ENCODE data around the gene PHF21A. TPM values are rescaled to one million over a fixed set of nuclear protein-coding genes. Genes with fewer than 3 reads are reported as not detected.

Gene PHF21A
- total RNA-seq, 4 donors from 2014 or later, result 11.2 to 22.3 (median 15.9) TPM

DNA sequence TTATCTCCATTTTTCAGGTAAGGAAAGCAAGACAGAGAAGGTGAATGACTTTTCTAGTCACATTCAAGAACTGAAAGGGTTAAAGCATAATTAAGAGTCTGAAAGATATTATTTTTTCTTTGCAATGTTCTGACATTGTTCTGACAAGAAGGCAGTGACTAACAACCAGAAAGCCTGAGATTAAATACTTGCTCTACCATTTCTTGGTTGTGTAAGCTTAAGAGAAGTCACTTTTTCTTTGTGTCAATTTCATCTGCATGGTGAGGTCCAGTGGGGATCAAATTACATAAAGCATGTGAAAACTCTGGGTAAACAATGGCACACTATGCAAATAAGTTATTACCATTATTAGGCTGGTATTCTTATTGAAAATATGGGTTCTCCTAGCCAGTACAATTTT, 73.7 kb downstream of the PHF21A start:
- peak overlapping the region in 3 of 4 donors; percentile 18 to 55 (median 35) for H3K27ac ChIP-seq
- DNase-seq, result no peak
- no peaks in the 10 kb centered on the region for H3K36me3 ChIP-seq
- peaks cover 16 to 67% (median 29%) of the 10 kb centered on the region in 3 donors for H3K4me1 ChIP-seq
- TF ChIP-seq, protein P1, sequence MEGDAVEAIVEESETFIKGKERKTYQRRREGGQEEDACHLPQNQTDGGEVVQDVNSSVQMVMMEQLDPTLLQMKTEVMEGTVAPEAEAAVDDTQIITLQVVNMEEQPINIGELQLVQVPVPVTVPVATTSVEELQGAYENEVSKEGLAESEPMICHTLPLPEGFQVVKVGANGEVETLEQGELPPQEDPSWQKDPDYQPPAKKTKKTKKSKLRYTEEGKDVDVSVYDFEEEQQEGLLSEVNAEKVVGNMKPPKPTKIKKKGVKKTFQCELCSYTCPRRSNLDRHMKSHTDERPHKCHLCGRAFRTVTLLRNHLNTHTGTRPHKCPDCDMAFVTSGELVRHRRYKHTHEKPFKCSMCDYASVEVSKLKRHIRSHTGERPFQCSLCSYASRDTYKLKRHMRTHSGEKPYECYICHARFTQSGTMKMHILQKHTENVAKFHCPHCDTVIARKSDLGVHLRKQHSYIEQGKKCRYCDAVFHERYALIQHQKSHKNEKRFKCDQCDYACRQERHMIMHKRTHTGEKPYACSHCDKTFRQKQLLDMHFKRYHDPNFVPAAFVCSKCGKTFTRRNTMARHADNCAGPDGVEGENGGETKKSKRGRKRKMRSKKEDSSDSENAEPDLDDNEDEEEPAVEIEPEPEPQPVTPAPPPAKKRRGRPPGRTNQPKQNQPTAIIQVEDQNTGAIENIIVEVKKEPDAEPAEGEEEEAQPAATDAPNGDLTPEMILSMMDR (IDR thresholded peaks at IDR 0.05), result no peak
- TF ChIP-seq POLR2A (IDR thresholded peaks at IDR 0.05), result no peak
- H3K9me3 ChIP-seq, result no peaks in the 10 kb centered on the region
- intact Hi-C loops (cut with DNase I), result no loop called here
- H3K27me3 ChIP-seq, result no peaks in the 10 kb centered on the region
- H3K4me3 ChIP-seq, result no peak overlapping the region

DNA sequence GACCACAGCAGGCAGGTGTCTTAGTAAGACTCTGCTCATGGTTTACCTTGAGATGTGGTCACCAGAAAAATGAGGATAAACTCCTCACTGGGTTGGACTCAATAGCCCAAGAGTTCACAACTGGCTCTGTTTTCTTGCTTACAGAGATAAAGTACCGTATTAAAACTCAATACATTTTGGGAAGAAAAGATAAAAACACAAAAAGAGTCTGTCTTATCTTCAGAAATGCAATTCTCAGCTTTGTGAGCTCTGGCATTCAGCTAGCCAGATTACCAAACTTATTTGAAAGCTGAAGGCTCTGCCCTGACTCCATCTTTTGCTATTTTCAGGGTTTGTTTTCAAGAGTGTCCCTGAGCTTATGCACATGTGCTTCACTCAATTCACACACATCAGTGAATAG, 75.4 kb downstream of the PHF21A start:
- intact Hi-C loops (cut with DNase I), result no loop called here
- WGBS, 2 donors, result 88 to 100% methylated on average over 1 of the region's 1 CpG

DNA sequence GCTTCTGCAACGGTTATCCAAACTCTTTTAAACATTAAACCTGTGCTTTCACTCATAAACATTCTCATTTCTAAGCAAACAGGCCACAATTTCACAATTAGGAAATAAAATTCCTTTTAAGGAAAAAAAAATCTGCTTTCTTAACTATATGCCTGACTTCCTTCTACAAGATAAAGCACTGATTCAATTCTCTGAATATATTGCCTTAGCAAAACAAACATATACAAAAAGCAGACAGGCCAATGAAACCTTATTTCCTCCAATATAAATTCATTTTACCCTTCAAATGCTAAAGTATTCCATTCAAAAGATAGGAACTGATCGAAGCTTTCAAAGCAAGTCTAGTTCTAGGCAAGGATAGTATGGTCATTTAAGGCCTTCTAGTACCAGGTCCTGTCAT, 76.7 kb downstream of the PHF21A start:
- Histone ChIP-seq H3K4me3 (no peak overlapping the region), H3K27ac (no peak overlapping the region), H3K27me3 (no peaks in the 10 kb centered on the region), H3K36me3 (no peaks in the 10 kb centered on the region), H3K4me1 (peaks cover 8 to 61% (median 27%) of the 10 kb centered on the region in 3 donors), H3K9me3 (no peaks in the 10 kb centered on the region)
- no peak for DNase-seq
- TF ChIP-seq, protein P1 (IDR thresholded peaks at IDR 0.05), result no peak
- 79 to 86% methylated on average over 2 of the region's 2 CpGs for whole genome bisulfite sequencing, 2 donors
- intact Hi-C loops (cut with DNase I), result no loop called here

More for the DNA sequence above, 75.4 kb downstream of the PHF21A start:
- Histone ChIP-seq H3K9me3 (no peaks in the 10 kb centered on the region), H3K27me3 (no peaks in the 10 kb centered on the region), H3K36me3 (no peaks in the 10 kb centered on the region), H3K27ac (no peak overlapping the region), H3K4me1 (peaks cover 16 to 61% (median 27%) of the 10 kb centered on the region in 3 donors), H3K4me3 (no peak overlapping the region)
- DNase-seq, result no peak
- no peak for TF ChIP-seq POLR2A (IDR thresholded peaks at IDR 0.05)
- TF ChIP-seq, protein P1 (IDR thresholded peaks at IDR 0.05), result no peak

DNA sequence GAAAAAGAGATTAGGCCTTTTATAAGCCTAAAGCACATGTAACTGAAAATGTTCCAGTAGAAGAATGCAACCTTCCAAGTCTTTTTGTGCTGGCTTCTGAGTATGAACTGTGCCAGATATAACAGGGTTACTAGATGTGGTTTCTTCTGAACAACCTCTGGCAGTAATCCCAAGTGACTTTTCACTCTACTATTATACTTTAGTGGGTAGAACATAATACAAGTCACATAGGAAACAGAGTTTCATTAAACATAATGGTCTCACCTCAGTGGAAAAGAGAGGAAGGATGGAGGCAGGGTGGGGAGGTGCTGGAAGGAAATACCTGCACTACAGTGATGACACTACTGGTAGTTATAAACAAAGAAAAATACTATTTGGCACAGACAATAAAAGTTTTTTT, 81.3 kb downstream of the PHF21A start:
- peaks cover 0 to 27% (median 13%) of the 10 kb centered on the region in 3 donors for H3K4me1 ChIP-seq
- H3K36me3 ChIP-seq, result no peaks in the 10 kb centered on the region
- DNase-seq, result no peak
- H3K4me3 ChIP-seq, result no peak overlapping the region
- no peaks in the 10 kb centered on the region for H3K9me3 ChIP-seq
- intact Hi-C loops (cut with DNase I), result no loop called here
- TF ChIP-seq, protein P1 (IDR thresholded peaks at IDR 0.05), result no peak
- TF ChIP-seq POLR2A (IDR thresholded peaks at IDR 0.05), result no peak
- no peaks in the 10 kb centered on the region for H3K27me3 ChIP-seq
- no peak overlapping the region for H3K27ac ChIP-seq

DNA sequence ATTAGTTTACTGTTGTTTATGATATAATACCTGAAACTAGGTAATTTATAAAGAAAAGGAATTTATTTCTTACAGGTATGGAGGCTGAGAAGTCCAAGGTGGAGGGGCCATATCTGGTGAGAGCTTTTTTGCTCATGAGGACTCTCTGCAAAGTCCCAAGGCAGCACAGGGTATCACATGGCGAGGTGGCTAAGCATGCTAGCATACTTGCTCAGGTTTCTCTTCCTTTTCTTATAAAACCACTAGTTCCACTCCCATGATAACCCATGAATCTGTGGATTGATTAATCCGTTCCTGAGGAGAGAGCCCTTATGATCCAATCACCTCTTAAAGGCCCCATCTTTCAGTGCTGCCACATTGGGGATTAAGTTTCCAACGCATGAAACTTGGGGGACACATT, 82.7 kb downstream of the PHF21A start:
- H3K4me3 ChIP-seq, result no peak overlapping the region
- intact Hi-C loops (cut with DNase I), result no loop called here
- 87 to 92% methylated on average over 3 of the region's 3 CpGs for WGBS, 2 donors
- no peaks in the 10 kb centered on the region for H3K36me3 ChIP-seq
- H3K9me3 ChIP-seq, result no peaks in the 10 kb centered on the region
- peaks cover 0 to 21% (median 13%) of the 10 kb centered on the region in 3 donors for H3K4me1 ChIP-seq
- H3K27ac ChIP-seq, result no peak overlapping the region
- DNase-seq, result no peak
- no peaks in the 10 kb centered on the region for H3K27me3 ChIP-seq
- TF ChIP-seq, protein P1 (IDR thresholded peaks at IDR 0.05), result no peak
- no peak for TF ChIP-seq POLR2A (IDR thresholded peaks at IDR 0.05)
